Liver (tissue), 9 donors: ENCODE data around the gene CEP89. TPM values are rescaled to one million over a fixed set of nuclear protein-coding genes. Genes with fewer than 3 reads are reported as not detected.

Experiments
- DNase-seq: peaks from one replicate; pipeline ENCODE4 v3.0.0-alpha.2; 2017; ENCODE audit warnings: low spot score
- H3K27ac ChIP-seq, 2 donors: one replicate each; pipeline ENCODE4 v1.7.0; 2013; ENCODE audit warnings: inconsistent platforms in 2 of 2, low read length in 2 of 2, control low read depth in 1 of 2, low read depth in 1 of 2, mild to moderate bottlenecking in 1 of 2
- H3K27me3 ChIP-seq, 4 donors: one replicate each; pipeline versions ENCODE4 v1.6.1 to v1.7.0; 2013; ENCODE audit warnings: low read length in 3 of 4, inconsistent platforms in 1 of 4, mild to moderate bottlenecking in 1 of 4, moderate library complexity in 1 of 4; ENCODE audit not compliant: control insufficient read depth in 4 of 4, insufficient read depth in 4 of 4
- H3K36me3 ChIP-seq, 4 donors: one replicate each; pipeline versions ENCODE4 v1.6.1 to v1.7.0; 2013; ENCODE audit warnings: low read length in 3 of 4, mild to moderate bottlenecking in 3 of 4, low read depth in 1 of 4, moderate library complexity in 1 of 4; ENCODE audit not compliant: control insufficient read depth in 4 of 4, insufficient read depth in 3 of 4
- H3K4me1 ChIP-seq, 4 donors: one replicate each; pipeline versions ENCODE4 v1.6.1 to v1.7.0; 2013; ENCODE audit warnings: low read length in 3 of 4, mild to moderate bottlenecking in 3 of 4, moderate library complexity in 1 of 4; ENCODE audit not compliant: control insufficient read depth in 4 of 4, insufficient read depth in 4 of 4
- H3K4me3 ChIP-seq, 3 donors: one replicate each; pipeline versions ENCODE4 v1.6.1 to v1.7.0; 2013; ENCODE audit warnings: low read length in 3 of 3, control low read depth in 1 of 3, low read depth in 1 of 3, mild to moderate bottlenecking in 1 of 3
- H3K9ac ChIP-seq, 2 donors: one replicate each; pipeline ENCODE4 v1.7.0; 2013; ENCODE audit warnings: low read length in 2 of 2, mild to moderate bottlenecking in 2 of 2, moderate library complexity in 2 of 2, control low read depth in 1 of 2, low read depth in 1 of 2
- H3K9me3 ChIP-seq, 4 donors: one replicate each; pipeline versions ENCODE4 v1.6.1 to v1.7.0; 2013; ENCODE audit warnings: low read length in 3 of 4; ENCODE audit not compliant: control insufficient read depth in 4 of 4
- ATF3 ChIP-seq: IDR thresholded peaks from 2 replicates; pipeline ENCODE4 v1.6.1; 2016; ENCODE audit warnings: antibody characterized with exemption
- CTCF ChIP-seq: fragments of 150-350 bp; IDR thresholded peaks from 2 replicates; pipeline ENCODE4 v1.5.1; 2017; ENCODE audit warnings: improper control_type of control experiment, low read depth, low read length; ENCODE audit not compliant: missing input control
- EGR1 ChIP-seq, 2 donors: IDR thresholded peaks; 2 replicates each; pipeline ENCODE4 v1.6.1; 2016 to 2018; ENCODE audit warnings: antibody characterized with exemption in 2 of 2, low read depth in 2 of 2
- FOXA1 ChIP-seq: IDR thresholded peaks from 2 replicates; pipeline ENCODE4 v1.6.1; 2016; ENCODE audit warnings: antibody characterized with exemption
- FOXA2 ChIP-seq: IDR thresholded peaks from 2 replicates; pipeline ENCODE4 v1.6.1; 2016; ENCODE audit warnings: antibody characterized with exemption
- GABPA ChIP-seq, 2 donors: IDR thresholded peaks in 1 of 2; conservative IDR thresholded peaks in 1 of 2; 2 replicates each; pipeline ENCODE4 v1.6.1; 2016; ENCODE audit warnings: antibody characterized with exemption in 2 of 2, mild to moderate bottlenecking in 1 of 2, moderate library complexity in 1 of 2
- HNF4A ChIP-seq, 2 donors: conservative IDR thresholded peaks; 2 replicates each; pipeline ENCODE4 v1.6.1; 2016; ENCODE audit warnings: antibody characterized with exemption in 2 of 2, mild to moderate bottlenecking in 2 of 2
- HNF4G ChIP-seq: IDR thresholded peaks from 2 replicates; pipeline ENCODE4 v1.6.1; 2016; ENCODE audit warnings: antibody characterized with exemption
- JUND ChIP-seq, 2 donors: IDR thresholded peaks; 2 replicates each; pipeline ENCODE4 v1.6.1; 2016; ENCODE audit warnings: antibody characterized with exemption in 2 of 2
- MAX ChIP-seq: IDR thresholded peaks from 2 replicates; pipeline ENCODE4 v1.6.1; 2016; ENCODE audit warnings: antibody characterized with exemption
- NR2F2 ChIP-seq: IDR thresholded peaks from 2 replicates; pipeline ENCODE4 v1.6.1; 2016; ENCODE audit warnings: antibody characterized with exemption
- RAD21 ChIP-seq, 2 donors: IDR thresholded peaks; 2 replicates each; pipeline ENCODE4 v1.6.1; 2016; ENCODE audit warnings: antibody characterized with exemption in 2 of 2, mild to moderate bottlenecking in 2 of 2
- REST ChIP-seq: IDR thresholded peaks from 2 replicates; pipeline ENCODE4 v1.6.1; 2016; ENCODE audit warnings: antibody characterized with exemption, mild to moderate bottlenecking
- RXRA ChIP-seq, 2 donors: IDR thresholded peaks; 2 replicates each; pipeline ENCODE4 v1.6.1; 2017 to 2018; ENCODE audit warnings: antibody characterized with exemption in 2 of 2, mild to moderate bottlenecking in 1 of 2
- SP1 ChIP-seq: IDR thresholded peaks from 2 replicates; pipeline ENCODE4 v1.6.1; 2018; ENCODE audit warnings: antibody characterized with exemption, mild to moderate bottlenecking
- TAF1 ChIP-seq: conservative IDR thresholded peaks from 2 replicates; pipeline ENCODE4 v1.6.1; 2016; ENCODE audit warnings: antibody characterized with exemption, mild to moderate bottlenecking
- YY1 ChIP-seq: IDR thresholded peaks from 2 replicates; pipeline ENCODE4 v1.6.1; 2016; ENCODE audit warnings: antibody characterized with exemption, mild to moderate bottlenecking
- ZBTB33 ChIP-seq: IDR thresholded peaks from 2 replicates; pipeline ENCODE4 v1.6.1; 2016; ENCODE audit warnings: antibody characterized with exemption
- WGBS: extraction: QIAGEN DNeasy Blood & Tissue Kit; methylation state at CpG from one replicate; pipeline ENCODE4 v1.1.7; 2013; 5-methylcytosine and 5-hydroxymethylcytosine counted together
- polyA plus RNA-seq, 2 donors: library from polyadenylated mRNA; stranded (reverse) in 1 of 2; unstranded in 1 of 2; fragments of 200-250 nt in 1 of 2; fragments of >200 nt in 1 of 2; fragmentation: Nextera tagmentation in 1 of 2; extraction: Ambion mirVana in 1 of 2; gene quantifications; one replicate each; pipeline versions ENCODE4 v1.2.1 to v1.2.3, GENCODE V29; 2013 to 2015
- total RNA-seq, 2 donors: library from RNA; depleted of rRNA; stranded (reverse); fragments of >200 nt; gene quantifications; one replicate each; pipeline ENCODE4 v1.2.3, GENCODE V29; 2014
- donor health status: healthy.
- donor health status: healthy.
- donor health status: healthy.
- donor health status: healthy.
- donor health status: healthy.

Gene CEP89
- total and polyA plus RNA-seq, 4 donors: 2.0 to 2.9 (median 2.4) TPM

- Histone ChIP-seq H3K4me3 (no peak overlapping the region), H3K9ac (no peak overlapping the region), H3K36me3 (peaks cover 2 to 10% (median 6%) of the 10 kb centered on the region in 4 donors), H3K4me1 (no peaks in the 10 kb centered on the region), H3K27ac (no peak overlapping the region), H3K9me3 (peaks cover 0 to 2% (median under 1%) of the 10 kb centered on the region in 4 donors), H3K27me3 (no peaks in the 10 kb centered on the region)
- WGBS: 90% methylated on average over 3 of the region's 3 CpGs
- TF ChIP-seq ATF3 (no peak), YY1 (no peak), CTCF (no peak), SP1 (no peak), GABPA (IDR thresholded peaks at IDR 0.05 in 1 of 2, conservative IDR thresholded peaks at IDR 0.05 in 1 of 2) (no peak), TAF1 (no peak), RAD21 (IDR thresholded peaks at IDR 0.05) (no peak), HNF4A (conservative IDR thresholded peaks at IDR 0.05) (no peak), REST (no peak)
- no peak for DNase-seq
Observed at GRCh38 chr19:32933571-32933970, 38.2 kb downstream of the CEP89 start.

- WGBS: 96% methylated on average over 8 of the region's 8 CpGs
- TF ChIP-seq NR2F2 (no peak), RAD21 (IDR thresholded peaks at IDR 0.05) (no peak), EGR1 (IDR thresholded peaks at IDR 0.05; ENCODE audit: low read depth in 2 of 2) (no peak), JUND (IDR thresholded peaks at IDR 0.05) (no peak), GABPA (IDR thresholded peaks at IDR 0.05 in 1 of 2, conservative IDR thresholded peaks at IDR 0.05 in 1 of 2) (no peak), REST (no peak), HNF4G (no peak), HNF4A (conservative IDR thresholded peaks at IDR 0.05) (no peak), CTCF (no peak), FOXA1 (no peak), FOXA2 (no peak), YY1 (no peak), ATF3 (no peak), RXRA (IDR thresholded peaks at IDR 0.05) (no peak), ZBTB33 (no peak), MAX (no peak), TAF1 (no peak), SP1 (no peak)
- Histone ChIP-seq H3K4me1 (no peaks in the 10 kb centered on the region), H3K9ac (no peak overlapping the region), H3K9me3 (peaks cover 0 to 6% (median 3%) of the 10 kb centered on the region in 4 donors), H3K27me3 (no peaks in the 10 kb centered on the region), H3K36me3 (peaks cover 2 to 13% (median 7%) of the 10 kb centered on the region in 4 donors), H3K27ac (no peak overlapping the region), H3K4me3 (no peak overlapping the region)
- no peak for DNase-seq
Observed at GRCh38 chr19:32930567-32930966, 41.2 kb downstream of the CEP89 start.
